Endothelial cell of umbilical vein (primary cell): ENCODE results near the gene SDCBP2. TPM values are rescaled to one million over a fixed set of nuclear protein-coding genes. Genes with fewer than 3 reads are reported as not detected.
A peak's percentile ranks its signal among the peaks of the same experiment; 100 is the strongest.

ENCODE experiments used
- BruUV-seq: library from RNA; stranded (reverse); fragments of 400-500 nt; replicated peaks from 2 replicates; lab custom pipeline; 2021; lab: Mats Ljungman, UMichigan
- CTCF ChIA-PET: fragments of 300-600, 350-600 bp; sonication (Branson Sonifier 250); formaldehyde crosslinking; loops from one replicate; lab custom pipeline; 2021; ENCODE audit warnings: antibody characterized with exemption, inconsistent platforms; lab: Charles Lee
- POLR2A ChIA-PET: fragments of 300-600, 350-600 bp; sonication (Branson Sonifier 250); formaldehyde crosslinking; loops from one replicate; lab custom pipeline; 2021; ENCODE audit warnings: antibody characterized with exemption, inconsistent platforms; lab: Charles Lee
- DNase-seq: peaks from one replicate; pipeline ENCODE4 v3.0.0-alpha.2; 2011; ENCODE audit warnings: low read depth, low spot score
- FAIRE-seq: peaks from 2 replicates; lab custom pipeline; 2011; peaks lifted over from hg19 to GRCh38; lab: Jason Lieb, UNC
- H2AFZ ChIP-seq: 2 replicates; pipeline ENCODE4 v1.6.0; 2012; ENCODE audit warnings: low read depth, low read length, control low read depth, inconsistent platforms
- H3K27ac ChIP-seq: 2 replicates; pipeline ENCODE4 v1.5.1; 2011; ENCODE audit warnings: low read depth, mild to moderate bottlenecking, control low read depth, low read length, moderate library complexity; ENCODE audit not compliant: insufficient read depth
- H3K27me3 ChIP-seq, 2 experiments: 2 replicates each; pipeline versions ENCODE4 v1.6.0 to v1.6.1; 2011; ENCODE audit warnings: low read length in 2 of 2, mixed read lengths in 1 of 2; ENCODE audit not compliant: control insufficient read depth in 2 of 2, insufficient read depth in 2 of 2
- H3K36me3 ChIP-seq, 2 experiments: 2 replicates in 1 of 2; 3 replicates in 1 of 2; pipeline ENCODE4 v1.5.1; 2011; ENCODE audit warnings: low read length in 2 of 2, mild to moderate bottlenecking in 1 of 2, moderate library complexity in 1 of 2; ENCODE audit not compliant: control insufficient read depth in 2 of 2, insufficient read depth in 2 of 2; ENCODE audit errors: extremely low read depth in 1 of 2
- H3K4me1 ChIP-seq: 3 replicates; pipeline ENCODE4 v1.5.1; 2011; ENCODE audit warnings: mild to moderate bottlenecking, low read length; ENCODE audit not compliant: control insufficient read depth, insufficient read depth; ENCODE audit errors: extremely low read depth
- H3K4me2 ChIP-seq: 2 replicates; pipeline ENCODE4 v1.6.1; 2011; ENCODE audit warnings: low read length, control low read depth, mixed read lengths; ENCODE audit not compliant: insufficient read depth
- H3K4me3 ChIP-seq, 3 experiments: fragments of 200-600 bp in 1 of 3; sonication (generic), shearing (Covaris generic) in 1 of 3; replicated peaks in 1 of 3; 2 replicates each; pipeline ENCODE4 v1.5.1; 2011 to 2016; ENCODE audit warnings: control low read depth in 3 of 3, low read length in 3 of 3, mild to moderate bottlenecking in 2 of 3, inconsistent platforms in 1 of 3, low read depth in 1 of 3, moderate library complexity in 1 of 3; ENCODE audit not compliant: insufficient read depth in 1 of 3
- H3K79me2 ChIP-seq: 2 replicates; pipeline ENCODE4 v1.6.0; 2012; ENCODE audit warnings: low read length, inconsistent platforms; ENCODE audit not compliant: control insufficient read depth, insufficient read depth
- H3K9ac ChIP-seq: replicated peaks from 2 replicates; pipeline ENCODE3; 2011; ENCODE audit warnings: low read length, control low read depth; ENCODE audit not compliant: insufficient read depth; ENCODE audit errors: extremely low read depth
- H3K9me1 ChIP-seq: replicated peaks from 3 replicates; pipeline ENCODE4 v1.6.0; 2011; ENCODE audit warnings: mild to moderate bottlenecking, low read length; ENCODE audit not compliant: control insufficient read depth, insufficient read depth; ENCODE audit errors: extremely low read depth
- H3K9me3 ChIP-seq: replicated peaks from 2 replicates; pipeline ENCODE4 v1.5.1; 2012; ENCODE audit warnings: low read length, inconsistent platforms; ENCODE audit not compliant: control insufficient read depth, insufficient read depth
- H4K20me1 ChIP-seq: replicated peaks from 2 replicates; pipeline ENCODE3; 2011; ENCODE audit warnings: mild to moderate bottlenecking, low read length; ENCODE audit not compliant: control insufficient read depth, insufficient read depth; ENCODE audit errors: extremely low read depth
- EZH2 ChIP-seq: IDR thresholded peaks from 2 replicates; pipeline ENCODE4 v1.6.1; 2012; ENCODE audit warnings: borderline replicate concordance, low read depth, mild to moderate bottlenecking, moderate library complexity, low read length, inconsistent platforms; ENCODE audit not compliant: severe bottlenecking
- FOS ChIP-seq: IDR thresholded peaks from 2 replicates; pipeline ENCODE4 v1.6.1; 2011; ENCODE audit warnings: mild to moderate bottlenecking, low read length, moderate library complexity, borderline replicate concordance; ENCODE audit not compliant: insufficient read depth
- GATA2 ChIP-seq: IDR thresholded peaks from 2 replicates; pipeline ENCODE4 v1.7.0; 2011; ENCODE audit warnings: low read depth, mild to moderate bottlenecking, moderate library complexity, mixed read lengths, low read length; ENCODE audit not compliant: insufficient read length, insufficient read depth
- JUN ChIP-seq: IDR thresholded peaks from 2 replicates; pipeline ENCODE4 v1.6.1; 2011; ENCODE audit warnings: borderline replicate concordance, low read depth; ENCODE audit not compliant: insufficient read length, insufficient read depth
- MYC ChIP-seq: IDR thresholded peaks from one replicate; pipeline ENCODE4 v1.6.1; 2011; ENCODE audit warnings: mild to moderate bottlenecking, low read depth, low read length
- POLR2A ChIP-seq: IDR thresholded peaks from 2 replicates; pipeline ENCODE4 v1.6.1; 2012; ENCODE audit warnings: low read depth, mild to moderate bottlenecking, control low read depth, low read length
- POLR2AphosphoS5 ChIP-seq: IDR thresholded peaks from 2 replicates; pipeline ENCODE4 v1.6.1; 2012; ENCODE audit warnings: low read depth, mild to moderate bottlenecking, control low read depth, low read length, moderate library complexity; ENCODE audit not compliant: insufficient read depth
- dilution Hi-C: fragments of 300-500 bp; cut with MboI; formaldehyde crosslinking; loops from one replicate; pipeline ENCODE4 v1.15.0; 2019; ENCODE audit warnings: low sequenced_read_pairs; ENCODE audit not compliant: extremely low pct_ligation_motif_present
- intact Hi-C: fragments of 100-400 bp; cut with micrococcal nuclease; formaldehyde crosslinking; loops from one replicate; pipeline ENCODE4 v1.10.0; 2022
- polyA plus RNA-seq, 4 experiments: library from polyadenylated mRNA; depleted of rRNA in 3 of 4; stranded (reverse) in 3 of 4; unstranded in 1 of 4; fragments of >200 nt; gene quantifications; 2 replicates each; pipeline versions ENCODE4 v1.2.1 to v1.2.3, GENCODE V29; 2011 to 2012; ENCODE audit warnings: missing spikeins in 1 of 4
- total RNA-seq: library from RNA; stranded (reverse); gene quantifications from 2 replicates; pipeline ENCODE4 v1.2.3, GENCODE V29; 2021
- TF ChIP-seq, protein P1 (sequence below), 2 donors: IDR thresholded peaks; 1 replicate in 1 of 2; 2 replicates in 1 of 2; pipeline ENCODE4 v1.5.1; 2011; ENCODE audit warnings: low read length in 2 of 2, mild to moderate bottlenecking in 2 of 2, moderate library complexity in 2 of 2, control low read depth in 1 of 2, inconsistent platforms in 1 of 2, low read depth in 1 of 2; ENCODE audit not compliant: insufficient read depth in 1 of 2; ENCODE audit errors: extremely low read depth in 1 of 2
- TF ChIP-seq, protein P2 (sequence below): IDR thresholded peaks from 2 replicates; pipeline ENCODE4 v1.6.1; 2011; ENCODE audit not compliant: insufficient read depth, insufficient read length

The SDCBP2 gene
- total and polyA plus RNA-seq, 2 donors (not counting 3 experiments of a cell fraction or from before 2014, with no cell fraction given), result 6.9 to 9.0 TPM

DNA sequence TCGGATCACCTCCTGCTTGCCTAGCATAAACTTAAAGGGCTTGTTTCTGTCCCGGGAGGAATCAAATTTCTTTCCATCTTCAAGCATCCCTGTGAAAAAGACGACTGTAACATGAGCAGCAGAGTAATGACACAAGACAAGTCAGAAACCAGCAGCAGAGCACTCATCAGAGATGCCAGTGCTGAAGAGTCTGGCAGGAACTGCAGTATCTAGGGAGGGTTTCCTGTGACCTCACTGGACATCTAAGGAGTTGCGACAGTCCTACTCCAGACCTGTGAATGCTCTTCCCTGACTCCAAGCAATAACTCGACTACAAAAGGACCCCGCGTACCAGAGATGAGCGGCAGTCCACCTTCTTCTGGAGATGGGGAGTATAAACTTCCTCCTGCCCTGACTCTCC lies 46.6 kb upstream of the SDCBP2 start:
- CTCF ChIA-PET, result interaction anchor here (1.1 to 3.2 kb wide), 2 partner anchors 49 to 53 kb away, joined by 3 to 12 read pairs; no protein-coding TSS in a partner anchor
- Histone ChIP-seq H3K79me2 (peaks cover 99% of the 10 kb centered on the region), H3K4me1 (peaks cover 99% of the 10 kb centered on the region), H3K9me1 (no peaks in the 10 kb centered on the region), H3K4me2 (peak overlapping the region; percentile 18), H4K20me1 (peaks cover 4% of the 10 kb centered on the region), H3K36me3 (peaks cover 14 to 17% of the 10 kb centered on the region in 2 experiments), H3K9ac (peak overlapping the region; percentile 21), H3K9me3 (no peaks in the 10 kb centered on the region), H3K27ac (peak overlapping the region; percentile 83), H3K4me3 (no peak overlapping the region), H3K27me3 (no peaks in the 10 kb centered on the region), H2AFZ (no peak overlapping the region)
- intact Hi-C loops (loop anchor here (2.0 kb wide), 1 partner anchor 39 kb away; no protein-coding TSS in a partner anchor), dilution Hi-C loops (no loop called here)
- TF ChIP-seq EZH2, result no peak
- peak; percentile 45 for TF ChIP-seq POLR2A
- no peak for TF ChIP-seq JUN
- TF ChIP-seq POLR2AphosphoS5, result peak; percentile 15
- TF ChIP-seq GATA2, result no peak
- TF ChIP-seq FOS, result no peak
- no peak for TF ChIP-seq MYC
- TF ChIP-seq, protein P1, sequence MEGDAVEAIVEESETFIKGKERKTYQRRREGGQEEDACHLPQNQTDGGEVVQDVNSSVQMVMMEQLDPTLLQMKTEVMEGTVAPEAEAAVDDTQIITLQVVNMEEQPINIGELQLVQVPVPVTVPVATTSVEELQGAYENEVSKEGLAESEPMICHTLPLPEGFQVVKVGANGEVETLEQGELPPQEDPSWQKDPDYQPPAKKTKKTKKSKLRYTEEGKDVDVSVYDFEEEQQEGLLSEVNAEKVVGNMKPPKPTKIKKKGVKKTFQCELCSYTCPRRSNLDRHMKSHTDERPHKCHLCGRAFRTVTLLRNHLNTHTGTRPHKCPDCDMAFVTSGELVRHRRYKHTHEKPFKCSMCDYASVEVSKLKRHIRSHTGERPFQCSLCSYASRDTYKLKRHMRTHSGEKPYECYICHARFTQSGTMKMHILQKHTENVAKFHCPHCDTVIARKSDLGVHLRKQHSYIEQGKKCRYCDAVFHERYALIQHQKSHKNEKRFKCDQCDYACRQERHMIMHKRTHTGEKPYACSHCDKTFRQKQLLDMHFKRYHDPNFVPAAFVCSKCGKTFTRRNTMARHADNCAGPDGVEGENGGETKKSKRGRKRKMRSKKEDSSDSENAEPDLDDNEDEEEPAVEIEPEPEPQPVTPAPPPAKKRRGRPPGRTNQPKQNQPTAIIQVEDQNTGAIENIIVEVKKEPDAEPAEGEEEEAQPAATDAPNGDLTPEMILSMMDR (IDR thresholded peaks at IDR 0.05; ENCODE audit: extremely low read depth in 1 of 2, insufficient read depth in 1 of 2, low read depth in 1 of 2, low read length in 2 of 2), result no peak
- TF ChIP-seq, protein P2, sequence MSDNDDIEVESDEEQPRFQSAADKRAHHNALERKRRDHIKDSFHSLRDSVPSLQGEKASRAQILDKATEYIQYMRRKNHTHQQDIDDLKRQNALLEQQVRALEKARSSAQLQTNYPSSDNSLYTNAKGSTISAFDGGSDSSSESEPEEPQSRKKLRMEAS, result no peak
- peak; percentile 74 for FAIRE-seq
- POLR2A ChIA-PET, result interaction anchor here (2.7 kb wide), 1 partner anchor 10 kb away, joined by 11 read pairs; no protein-coding TSS in a partner anchor
- no TSS peak for BruUV-seq
- DNase-seq, result peak; percentile 47
